GM15510 (cell line): ENCODE data around the gene OPCML.

Experiments used
- POLR2A ChIP-seq: IDR thresholded peaks from 3 replicates; pipeline ENCODE4 v1.6.1; 2011; ENCODE audit warnings: borderline replicate concordance; ENCODE audit not compliant: insufficient read length; ENCODE audit errors: extremely low read depth

Gene OPCML

GRCh38 chr11:132459736-132460135 lies 1072.6 kb downstream of the OPCML start:
- TF ChIP-seq POLR2A = no peak

GRCh38 chr11:132457445-132457844 lies 1074.9 kb downstream of the OPCML start:
- TF ChIP-seq POLR2A = no peak

DNA sequence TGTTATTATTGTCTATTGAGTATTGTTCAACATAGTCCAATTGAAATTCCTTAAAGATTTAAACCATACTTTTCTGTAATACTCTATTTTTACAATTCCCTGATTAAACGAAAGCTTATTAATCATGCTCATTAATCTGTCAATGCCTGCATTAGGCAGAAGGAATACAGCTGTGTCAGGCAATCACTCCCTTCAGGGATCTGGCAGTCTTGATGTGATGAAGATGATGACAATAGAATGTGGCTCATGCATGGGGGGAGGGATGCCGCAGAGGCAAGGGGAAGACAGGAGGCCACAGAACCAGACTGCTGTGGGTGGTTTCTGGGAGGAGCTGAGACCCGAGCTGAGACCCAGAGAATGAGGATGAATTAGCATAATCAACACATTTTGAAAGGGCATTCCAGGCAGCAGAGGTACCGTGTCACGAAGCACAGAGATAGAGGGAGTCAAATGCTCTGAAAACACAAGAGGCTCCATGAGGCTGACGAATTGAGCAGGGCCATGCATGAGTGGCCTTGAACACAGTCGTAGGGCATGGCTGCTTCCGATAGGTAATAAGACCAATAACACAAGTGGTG lies 1075.5 kb downstream of the OPCML start:
- no peak for TF ChIP-seq POLR2A

GRCh38 chr11:132455044-132455443 lies 1077.3 kb downstream of the OPCML start:
- TF ChIP-seq POLR2A = no peak

DNA sequence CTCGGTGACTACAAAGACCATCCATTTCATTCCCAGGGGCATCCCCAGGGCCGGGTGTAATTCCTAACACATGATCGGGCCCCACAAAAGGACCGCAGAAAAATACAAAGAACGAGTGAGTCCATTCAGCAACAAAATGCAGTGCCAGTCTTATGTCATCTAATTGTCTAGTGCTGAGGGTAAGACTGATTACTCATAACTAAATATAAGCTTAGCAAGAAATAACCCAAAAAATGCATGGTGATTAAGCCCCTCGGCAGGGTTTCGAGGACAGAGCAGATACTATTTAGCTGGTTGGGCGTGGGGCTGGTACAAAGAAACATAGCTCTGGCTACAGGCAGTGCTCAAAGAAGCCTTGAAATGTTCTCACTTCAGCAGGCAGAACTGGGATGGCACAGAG lies 1078.9 kb downstream of the OPCML start:
- TF ChIP-seq POLR2A = no peak

GRCh38 chr11:132452616-132453015 lies 1079.7 kb downstream of the OPCML start:
- no peak for TF ChIP-seq POLR2A

GRCh38 chr11:132451942-132452601 lies 1080.2 kb downstream of the OPCML start:
- no peak for TF ChIP-seq POLR2A

DNA sequence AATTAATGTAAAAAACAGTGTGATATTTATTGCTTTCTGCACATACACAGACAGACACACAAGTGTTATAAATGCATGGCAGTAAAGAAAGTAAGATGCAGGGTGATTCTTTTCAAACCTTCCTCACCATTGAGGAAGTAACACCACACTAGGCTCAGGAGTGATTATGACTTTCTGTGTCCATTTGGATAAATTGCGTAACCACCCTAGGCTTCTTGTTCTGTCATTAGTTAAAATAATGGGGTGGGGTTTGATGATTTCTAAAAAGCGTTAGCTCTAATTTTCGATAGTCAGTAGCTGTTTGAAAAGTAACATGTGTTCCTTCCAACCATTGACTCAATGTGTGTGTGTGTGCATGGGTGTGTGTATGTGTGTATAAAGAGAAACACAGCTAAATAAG lies 1081.7 kb downstream of the OPCML start:
- TF ChIP-seq POLR2A = no peak

GRCh38 chr11:132448334-132448995 lies 1083.8 kb downstream of the OPCML start:
- no peak for TF ChIP-seq POLR2A

DNA sequence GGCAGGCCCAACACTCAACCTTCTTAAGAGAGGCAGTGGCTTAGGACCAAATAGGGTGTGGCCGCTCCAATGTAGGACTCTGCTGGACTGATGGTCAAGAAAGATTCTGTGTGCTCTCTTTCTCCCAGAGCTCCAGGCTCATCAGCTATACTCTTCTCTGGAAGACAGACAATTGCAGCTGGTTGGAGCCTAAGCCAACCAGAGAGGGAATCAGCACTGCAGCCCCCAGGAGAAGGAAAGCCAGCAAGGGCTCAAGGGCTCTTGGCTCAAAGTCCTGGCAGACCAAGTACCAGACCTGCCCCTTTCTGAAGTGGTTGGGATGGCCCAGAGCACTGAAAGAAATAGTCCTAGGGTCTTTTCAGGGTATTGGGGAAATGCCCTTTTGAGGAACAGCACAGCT lies 1084.5 kb downstream of the OPCML start:
- no peak for TF ChIP-seq POLR2A

DNA sequence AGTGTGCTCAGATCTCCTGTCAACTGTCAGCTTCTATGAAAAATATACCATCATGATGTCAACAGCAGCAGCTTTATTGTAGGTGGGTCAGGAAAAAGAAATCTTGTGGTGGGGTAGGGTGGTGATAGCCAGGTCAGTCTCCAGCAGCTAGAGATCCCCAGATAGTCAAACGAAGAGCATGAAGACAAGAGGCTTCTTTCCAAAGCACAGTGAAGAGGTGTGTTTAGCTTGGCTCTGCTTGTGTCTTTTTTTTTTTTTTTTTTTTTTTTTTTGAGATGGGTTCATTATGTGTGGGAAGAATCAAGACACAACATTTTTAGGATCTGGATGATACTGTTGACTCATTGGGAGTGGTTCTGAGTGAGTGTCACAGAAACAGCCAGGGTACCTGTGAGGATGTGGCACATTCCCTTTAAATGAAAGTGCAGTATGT lies 1086.4 kb downstream of the OPCML start:
- no peak for TF ChIP-seq POLR2A

GRCh38 chr11:132444911-132445310 lies 1087.4 kb downstream of the OPCML start:
- no peak for TF ChIP-seq POLR2A

- TF ChIP-seq POLR2A = no peak
Observed at GRCh38 chr11:132439711-132440255, 1092.5 kb downstream of the OPCML start.

- TF ChIP-seq POLR2A = no peak
Observed at GRCh38 chr11:132438418-132438817, 1093.9 kb downstream of the OPCML start.

DNA sequence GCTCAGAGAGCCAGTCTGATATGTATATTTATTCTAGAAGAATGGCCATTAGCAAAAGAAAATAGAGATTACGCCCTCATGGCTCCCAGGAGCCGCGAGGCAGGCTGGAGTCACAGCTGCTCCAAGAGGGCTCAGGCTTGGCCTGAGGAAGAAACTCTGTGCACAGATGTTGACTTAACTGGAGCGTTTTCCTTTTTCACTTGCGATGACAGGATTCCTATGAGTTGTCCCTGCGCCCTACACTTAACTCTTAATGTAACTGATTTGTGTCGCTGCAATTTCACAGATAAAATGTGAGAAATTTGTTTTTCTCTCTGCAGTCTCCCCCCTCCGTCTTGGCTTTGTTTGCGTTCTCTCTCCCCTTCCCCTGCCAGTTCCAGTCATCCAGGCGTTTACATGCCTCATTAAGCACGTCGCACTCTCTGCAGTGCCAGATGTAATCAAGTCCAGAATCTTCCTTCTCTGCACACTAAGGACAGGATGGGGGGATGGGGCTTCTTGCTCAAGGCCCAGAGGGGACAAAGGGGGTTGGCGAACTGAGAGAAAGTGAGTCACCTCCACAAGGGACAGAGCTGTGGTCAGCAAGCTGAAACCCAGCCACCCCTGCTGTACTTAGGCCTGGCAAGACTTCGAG lies 1101.8 kb downstream of the OPCML start:
- no peak for TF ChIP-seq POLR2A
